ENCODE measurements around the gene ZNF511. TPM values are rescaled to one million over a fixed set of nuclear protein-coding genes. Genes with fewer than 3 reads are reported as not detected.
A peak's percentile ranks its signal among the peaks of the same experiment; 100 is the strongest.

The ZNF511 gene
- total RNA-seq, 1 experiment from 2014 or later, result 80.3 TPM

- no peak for DNase-seq (ENCODE audit: low spot score)
Measured at GRCh38 chr10:133274751-133275683, 33.7 kb upstream of the ZNF511 start.

- peak; percentile 31 for DNase-seq (ENCODE audit: low spot score)
Measured at GRCh38 chr10:133275684-133276092, 33.0 kb upstream of the ZNF511 start.

GRCh38 chr10:133276100-133276434, 32.6 kb upstream of the ZNF511 start:
- DNase-seq (ENCODE audit: low spot score), result no peak

- DNase-seq (ENCODE audit: low spot score), result peak; percentile 44
Measured at GRCh38 chr10:133276435-133277201, 32.1 kb upstream of the ZNF511 start, which contains the start of gene ADAM8. Gene ADAM8 (minus strand): TSS chr10:133276868. CDS start chr10:133276817, 51 bp downstream.

GRCh38 chr10:133277277-133277992, 31.3 kb upstream of the ZNF511 start:
- DNase-seq (ENCODE audit: low spot score), result peak; percentile 3

- DNase-seq (ENCODE audit: low spot score), result peak; percentile 40
Measured at GRCh38 chr10:133277993-133278576, 30.6 kb upstream of the ZNF511 start.

- DNase-seq (ENCODE audit: low spot score), result peak; percentile 76
Measured at GRCh38 chr10:133278577-133279265, 30.0 kb upstream of the ZNF511 start.

- peak; percentile 4 for DNase-seq (ENCODE audit: low spot score)
Measured at GRCh38 chr10:133279326-133280226, 29.1 kb upstream of the ZNF511 start.

GRCh38 chr10:133280391-133281059, 28.2 kb upstream of the ZNF511 start:
- DNase-seq (ENCODE audit: low spot score), result peak; percentile 46

- DNase-seq (ENCODE audit: low spot score), result no peak
Measured at GRCh38 chr10:133281084-133281483, 27.6 kb upstream of the ZNF511 start.

GRCh38 chr10:133281628-133282372, 26.9 kb upstream of the ZNF511 start:
- DNase-seq (ENCODE audit: low spot score), result no peak

GRCh38 chr10:133282846-133283390, 25.8 kb upstream of the ZNF511 start:
- no peak for DNase-seq (ENCODE audit: low spot score)

GRCh38 chr10:133283931-133284330, 24.8 kb upstream of the ZNF511 start:
- DNase-seq (ENCODE audit: low spot score), result no peak

GRCh38 chr10:133285217-133285616, 23.5 kb upstream of the ZNF511 start:
- no peak for DNase-seq (ENCODE audit: low spot score)

GRCh38 chr10:133286366-133286765, 22.3 kb upstream of the ZNF511 start:
- DNase-seq (ENCODE audit: low spot score), result no peak

- no peak for DNase-seq (ENCODE audit: low spot score)
Measured at GRCh38 chr10:133287832-133288500, 20.7 kb upstream of the ZNF511 start.

- no peak for DNase-seq (ENCODE audit: low spot score)
Measured at GRCh38 chr10:133289761-133290160, 19.0 kb upstream of the ZNF511 start.

All from HT-29 (cell line).